ENCODE results near the gene CTDSP2. TPM values are rescaled to one million over a fixed set of nuclear protein-coding genes. Genes with fewer than 3 reads are reported as not detected.
"Not testable (repeated sequence)": the region's sequence is repeated elsewhere in the genome, so short reads cannot be mapped to it uniquely, and the experiment has no call there.

Gene CTDSP2
- polyA plus RNA-seq, 4 donors, result 35.1 to 143 (median 51.8) TPM

DNA sequence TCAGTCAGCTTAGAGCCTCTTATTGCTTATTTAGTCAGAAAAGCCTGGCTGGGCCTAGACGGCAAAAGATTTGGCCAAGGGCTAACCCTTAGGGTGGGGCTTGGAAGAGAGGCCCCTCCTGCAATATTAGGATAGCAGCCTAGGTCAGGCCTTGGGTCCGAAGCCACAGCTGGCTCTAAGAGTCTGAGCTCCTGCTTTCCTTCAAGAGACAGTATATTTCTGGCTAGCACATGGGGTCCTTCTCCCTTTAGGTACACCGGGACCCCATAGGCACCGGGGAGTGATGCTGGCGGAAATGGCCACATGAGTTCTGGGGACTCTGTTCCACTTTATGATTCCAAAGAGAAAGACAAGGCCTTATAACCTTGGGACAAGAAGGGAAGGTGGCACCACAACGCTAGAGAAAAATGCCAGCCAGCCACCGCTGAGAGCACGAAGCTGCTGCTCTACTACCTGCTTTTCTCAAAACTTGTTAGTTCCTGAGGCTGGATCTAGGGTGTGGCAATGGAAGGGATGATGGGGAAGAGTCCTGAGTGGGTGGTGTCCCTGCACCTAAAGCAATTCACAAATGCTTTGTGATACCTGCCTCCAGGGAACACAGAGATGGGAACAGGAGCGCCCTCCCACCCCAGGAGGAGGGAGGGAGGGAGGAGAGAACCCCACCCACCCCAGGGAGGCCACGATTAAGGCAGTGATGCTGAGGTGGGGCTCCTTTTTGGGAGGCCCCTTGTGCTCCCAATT lies 24.9 kb downstream of the CTDSP2 start:
- Histone ChIP-seq H3K27ac (ENCODE audit: low read depth in 1 of 3, low read length in 2 of 3) (no peak overlapping the region), H3K9me3 (ENCODE audit: control insufficient read depth in 2 of 2, insufficient read depth in 1 of 2, low read depth in 1 of 2, low read length in 1 of 2) (no peaks in the 10 kb centered on the region), H3K4me3 (ENCODE audit: low read depth in 1 of 3, low read length in 3 of 3) (no peak overlapping the region), H3K36me3 (ENCODE audit: control insufficient read depth in 3 of 3, insufficient read depth in 2 of 3, low read depth in 1 of 3, low read length in 3 of 3) (peaks cover 28 to 72% (median 29%) of the 10 kb centered on the region in 3 donors), H3K27me3 (ENCODE audit: control insufficient read depth in 3 of 3, insufficient read depth in 3 of 3, low read length in 3 of 3) (no peaks in the 10 kb centered on the region), H3K4me1 (ENCODE audit: control insufficient read depth in 3 of 3, insufficient read depth in 2 of 3, low read depth in 1 of 3, low read length in 2 of 3) (peaks cover 0 to 10% (median 0%) of the 10 kb centered on the region in 3 donors)
- FAIRE-seq (no peak), DNase-seq (no peak)
- 82 to 85% (median 83%) methylated on average over 10 of the region's 10 CpGs for WGBS, 3 donors

DNA sequence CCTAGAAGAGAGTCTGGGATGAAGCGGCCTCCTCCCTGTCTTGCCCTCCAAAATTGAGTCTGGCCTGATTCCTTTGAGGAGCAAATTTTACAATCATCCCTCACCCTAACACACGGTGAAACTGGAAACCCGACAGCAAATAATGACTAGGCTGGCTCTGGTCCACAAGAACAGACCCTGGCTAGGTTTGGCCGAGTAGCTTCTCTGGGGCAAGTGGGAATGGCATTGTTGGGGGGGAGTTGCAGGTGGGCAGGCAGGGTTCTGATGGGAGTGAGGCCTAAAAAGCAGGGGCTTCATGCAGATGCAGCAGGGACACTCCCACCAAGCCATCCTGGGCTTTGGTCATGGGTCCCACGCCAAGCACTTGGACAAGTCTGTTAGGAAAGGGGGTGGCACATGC lies 25.5 kb downstream of the CTDSP2 start:
- H3K4me3 ChIP-seq (ENCODE audit: low read depth in 1 of 3, low read length in 3 of 3); DNase-seq; H3K9me3 ChIP-seq (ENCODE audit: control insufficient read depth in 2 of 2, insufficient read depth in 1 of 2, low read depth in 1 of 2, low read length in 1 of 2); FAIRE-seq; H3K4me1 ChIP-seq (ENCODE audit: control insufficient read depth in 3 of 3, insufficient read depth in 2 of 3, low read depth in 1 of 3, low read length in 2 of 3); H3K27ac ChIP-seq (ENCODE audit: low read depth in 1 of 3, low read length in 2 of 3); H3K27me3 ChIP-seq (ENCODE audit: control insufficient read depth in 3 of 3, insufficient read depth in 3 of 3, low read length in 3 of 3): not testable (repeated sequence)
- peaks cover 22 to 65% (median 22%) of the 10 kb centered on the region in 3 donors for H3K36me3 ChIP-seq (ENCODE audit: control insufficient read depth in 3 of 3, insufficient read depth in 2 of 3, low read depth in 1 of 3, low read length in 3 of 3)
- 77 to 84% (median 83%) methylated on average over 5 of the region's 5 CpGs for WGBS, 3 donors

DNA sequence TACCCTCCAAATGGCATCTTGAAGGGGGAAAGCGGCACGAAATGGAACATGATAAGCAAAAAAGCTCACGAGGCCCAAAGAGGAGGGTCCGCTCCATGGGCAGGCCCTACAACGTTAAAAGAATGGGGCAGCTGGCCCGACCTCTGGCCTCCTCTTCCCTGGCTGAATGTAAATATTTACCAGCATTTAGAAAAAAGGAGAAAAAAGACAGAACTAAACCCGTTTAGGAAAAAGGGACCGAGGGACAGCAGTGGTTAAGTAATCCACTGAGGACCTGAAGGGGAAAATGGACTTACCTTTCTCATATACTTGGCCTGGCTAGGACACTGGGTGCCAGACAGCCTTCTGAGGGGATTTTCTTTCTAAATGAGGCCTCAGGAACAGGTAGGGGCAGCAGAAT lies 26.4 kb downstream of the CTDSP2 start:
- H3K4me1 ChIP-seq (ENCODE audit: control insufficient read depth in 3 of 3, insufficient read depth in 2 of 3, low read depth in 1 of 3, low read length in 2 of 3); H3K9me3 ChIP-seq (ENCODE audit: control insufficient read depth in 2 of 2, insufficient read depth in 1 of 2, low read depth in 1 of 2, low read length in 1 of 2); DNase-seq; FAIRE-seq; H3K27ac ChIP-seq (ENCODE audit: low read depth in 1 of 3, low read length in 2 of 3); H3K27me3 ChIP-seq (ENCODE audit: control insufficient read depth in 3 of 3, insufficient read depth in 3 of 3, low read length in 3 of 3); H3K4me3 ChIP-seq (ENCODE audit: low read depth in 1 of 3, low read length in 3 of 3): not testable (repeated sequence)
- H3K36me3 ChIP-seq (ENCODE audit: control insufficient read depth in 3 of 3, insufficient read depth in 2 of 3, low read depth in 1 of 3, low read length in 3 of 3), result peaks cover 14 to 60% (median 22%) of the 10 kb centered on the region in 3 donors
- 66 to 84% (median 83%) methylated on average over 8 of the region's 8 CpGs for WGBS, 3 donors

DNA sequence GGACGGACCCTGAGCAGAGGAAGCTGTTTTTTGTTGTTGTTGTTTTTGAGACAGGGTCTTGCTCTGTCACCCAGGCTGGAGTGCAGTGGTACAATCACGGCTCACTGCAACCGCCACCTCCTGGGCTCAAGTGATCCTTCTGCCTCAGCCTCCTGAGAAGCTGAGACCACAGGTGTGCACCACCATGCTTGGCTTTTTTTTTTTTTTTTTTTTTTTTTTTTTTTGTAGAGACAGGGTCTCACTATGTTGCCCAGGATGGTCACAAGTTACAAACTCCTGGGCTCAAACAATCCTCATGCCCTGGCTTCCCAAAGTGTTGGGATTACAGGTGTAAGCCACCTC lies 28.6 kb downstream of the CTDSP2 start:
- 78 to 91% (median 82%) methylated on average over 3 of the region's 3 CpGs for WGBS, 3 donors
- H3K4me3 ChIP-seq (ENCODE audit: low read depth in 1 of 3, low read length in 3 of 3); FAIRE-seq; H3K27me3 ChIP-seq (ENCODE audit: control insufficient read depth in 3 of 3, insufficient read depth in 3 of 3, low read length in 3 of 3); H3K9me3 ChIP-seq (ENCODE audit: control insufficient read depth in 2 of 2, insufficient read depth in 1 of 2, low read depth in 1 of 2, low read length in 1 of 2); DNase-seq; H3K4me1 ChIP-seq (ENCODE audit: control insufficient read depth in 3 of 3, insufficient read depth in 2 of 3, low read depth in 1 of 3, low read length in 2 of 3); H3K27ac ChIP-seq (ENCODE audit: low read depth in 1 of 3, low read length in 2 of 3): not testable (repeated sequence)
- peaks cover 4 to 47% (median 9%) of the 10 kb centered on the region in 3 donors for H3K36me3 ChIP-seq (ENCODE audit: control insufficient read depth in 3 of 3, insufficient read depth in 2 of 3, low read depth in 1 of 3, low read length in 3 of 3)

DNA sequence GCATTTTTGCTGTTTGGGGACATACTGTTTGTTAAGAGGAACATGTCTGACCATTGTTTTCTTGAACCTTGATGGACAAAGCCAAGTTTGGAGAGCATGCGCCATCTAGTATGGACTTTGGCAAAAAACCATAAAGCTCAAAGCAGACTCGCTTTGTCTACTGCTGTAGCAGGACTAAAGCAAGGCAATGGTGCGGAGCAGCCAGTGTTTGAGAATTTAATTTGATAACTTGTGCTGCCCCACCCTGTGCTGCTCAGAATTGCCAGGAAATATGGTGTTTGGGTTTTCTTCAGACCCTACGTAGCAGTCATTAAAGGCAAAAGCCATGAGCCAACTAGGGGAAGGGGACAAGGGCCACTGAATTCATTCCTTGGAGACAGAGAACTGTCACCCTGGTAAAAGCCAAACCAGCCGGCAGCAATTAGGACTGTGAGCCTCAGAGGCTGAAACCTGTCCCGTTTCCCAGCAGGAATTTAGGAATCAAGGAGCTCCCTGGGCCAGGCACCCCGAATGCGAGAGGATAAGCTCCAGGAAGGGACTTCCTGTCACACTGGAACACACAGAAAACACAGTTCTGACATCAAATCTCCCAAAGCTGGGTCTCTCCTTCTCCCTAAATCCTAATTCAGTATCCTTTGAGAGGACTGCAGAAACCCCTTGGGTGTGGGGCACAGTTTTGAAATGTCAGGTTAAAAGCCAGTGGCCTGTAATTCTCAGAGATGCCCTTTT lies 29.1 kb downstream of the CTDSP2 start:
- Histone ChIP-seq H3K27ac (ENCODE audit: low read depth in 1 of 3, low read length in 2 of 3) (peak overlapping the region in 1 of 3 donors; percentile 0), H3K9me3 (ENCODE audit: control insufficient read depth in 2 of 2, insufficient read depth in 1 of 2, low read depth in 1 of 2, low read length in 1 of 2) (no peaks in the 10 kb centered on the region), H3K4me1 (ENCODE audit: control insufficient read depth in 3 of 3, insufficient read depth in 2 of 3, low read depth in 1 of 3, low read length in 2 of 3) (peaks cover 0 to 10% (median 0%) of the 10 kb centered on the region in 3 donors), H3K36me3 (ENCODE audit: control insufficient read depth in 3 of 3, insufficient read depth in 2 of 3, low read depth in 1 of 3, low read length in 3 of 3) (peaks cover 0 to 41% (median 5%) of the 10 kb centered on the region in 3 donors), H3K27me3 (ENCODE audit: control insufficient read depth in 3 of 3, insufficient read depth in 3 of 3, low read length in 3 of 3) (no peaks in the 10 kb centered on the region), H3K4me3 (ENCODE audit: low read depth in 1 of 3, low read length in 3 of 3) (no peak overlapping the region)
- no peak for FAIRE-seq
- 37 to 52% (median 50%) methylated on average over 8 of the region's 8 CpGs for WGBS, 3 donors
- peak in 1 of 2 donors; percentile 33 for DNase-seq

DNA sequence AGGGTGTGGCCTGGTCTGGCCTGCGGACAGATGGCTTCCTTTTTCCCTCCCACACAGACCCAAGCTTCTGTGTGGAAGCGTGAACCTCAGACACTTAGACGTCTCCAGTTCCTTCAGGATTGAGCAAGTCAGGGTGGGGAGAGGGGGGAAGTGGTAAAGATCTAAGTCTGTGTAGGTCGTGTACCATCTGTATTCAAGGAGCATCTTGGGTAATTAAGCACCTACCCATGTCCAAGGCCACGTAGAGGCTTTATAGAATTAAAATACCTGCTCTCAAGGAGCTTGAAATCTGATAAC lies 29.7 kb downstream of the CTDSP2 start:
- FAIRE-seq, result no peak
- Histone ChIP-seq H3K27ac (ENCODE audit: low read depth in 1 of 3, low read length in 2 of 3) (peak overlapping the region in 1 of 3 donors; percentile 3), H3K9me3 (ENCODE audit: control insufficient read depth in 2 of 2, insufficient read depth in 1 of 2, low read depth in 1 of 2, low read length in 1 of 2) (no peaks in the 10 kb centered on the region), H3K4me3 (ENCODE audit: low read depth in 1 of 3, low read length in 3 of 3) (no peak overlapping the region), H3K36me3 (ENCODE audit: control insufficient read depth in 3 of 3, insufficient read depth in 2 of 3, low read depth in 1 of 3, low read length in 3 of 3) (peaks cover 0 to 38% (median 4%) of the 10 kb centered on the region in 3 donors), H3K27me3 (ENCODE audit: control insufficient read depth in 3 of 3, insufficient read depth in 3 of 3, low read length in 3 of 3) (no peaks in the 10 kb centered on the region), H3K4me1 (ENCODE audit: control insufficient read depth in 3 of 3, insufficient read depth in 2 of 3, low read depth in 1 of 3, low read length in 2 of 3) (peaks cover 0 to 10% (median 0%) of the 10 kb centered on the region in 3 donors)
- WGBS, 3 donors, result 34 to 56% (median 56%) methylated on average over 5 of the region's 5 CpGs
- DNase-seq, result peak in 1 of 2 donors; percentile 19

DNA sequence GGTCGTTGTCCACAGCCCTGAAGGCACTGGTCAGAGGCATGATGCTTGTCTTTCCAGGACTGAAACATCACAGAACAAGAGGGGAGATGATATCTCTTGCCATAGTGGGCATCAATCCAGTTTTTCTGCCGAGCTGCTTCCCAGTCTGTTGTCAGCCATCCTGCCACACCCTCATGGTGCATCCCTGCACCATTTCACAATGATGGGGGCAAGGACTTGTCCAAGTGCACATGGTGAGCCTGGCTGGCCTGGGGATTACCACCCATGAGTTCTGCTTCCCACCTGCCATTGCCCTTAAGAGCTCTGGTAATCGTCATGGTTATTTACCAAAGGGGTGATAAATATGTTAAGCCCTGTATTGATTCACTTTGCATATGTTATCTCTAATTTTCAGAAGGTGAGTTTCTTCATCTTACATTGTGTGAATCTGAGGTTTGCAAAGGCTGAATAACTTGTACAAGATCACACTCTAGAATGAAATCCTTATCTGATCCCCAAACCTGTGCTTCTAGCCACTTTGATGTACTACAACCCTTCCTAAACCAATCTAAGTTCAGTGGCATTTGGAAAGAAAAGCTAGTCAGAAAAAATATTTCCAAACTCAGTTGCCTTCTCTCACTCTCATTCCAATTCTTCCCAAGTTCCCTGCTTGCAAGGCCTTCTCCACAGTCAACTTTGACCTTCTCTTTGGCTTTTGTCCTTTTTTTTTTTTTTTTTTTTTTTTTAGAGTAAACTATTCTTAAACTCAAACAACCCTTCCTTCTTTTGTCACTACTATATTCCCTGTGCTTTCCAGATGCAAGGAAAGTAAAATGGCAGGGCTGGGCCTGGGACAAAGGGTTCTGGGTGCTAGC lies 30.3 kb downstream of the CTDSP2 start:
- FAIRE-seq (no peak), DNase-seq (no peak)
- Histone ChIP-seq H3K4me1 (ENCODE audit: control insufficient read depth in 3 of 3, insufficient read depth in 2 of 3, low read depth in 1 of 3, low read length in 2 of 3) (peaks cover 0 to 10% (median 0%) of the 10 kb centered on the region in 3 donors), H3K27me3 (ENCODE audit: control insufficient read depth in 3 of 3, insufficient read depth in 3 of 3, low read length in 3 of 3) (no peaks in the 10 kb centered on the region), H3K9me3 (ENCODE audit: control insufficient read depth in 2 of 2, insufficient read depth in 1 of 2, low read depth in 1 of 2, low read length in 1 of 2) (no peaks in the 10 kb centered on the region), H3K4me3 (ENCODE audit: low read depth in 1 of 3, low read length in 3 of 3) (no peak overlapping the region), H3K36me3 (ENCODE audit: control insufficient read depth in 3 of 3, insufficient read depth in 2 of 3, low read depth in 1 of 3, low read length in 3 of 3) (peaks cover 0 to 36% (median 0%) of the 10 kb centered on the region in 3 donors), H3K27ac (ENCODE audit: low read depth in 1 of 3, low read length in 2 of 3) (peak overlapping the region in 1 of 3 donors; percentile 3)
- WGBS, 3 donors, result 6 to 45% (median 37%) methylated on average over 3 of the region's 3 CpGs

Measured in small intestine (tissue), 7 donors.